GM19455 (cell line): ENCODE measurements around the gene TMBIM6.
"Not testable (repeated sequence)": the region's sequence is repeated elsewhere in the genome, so short reads cannot be mapped to it uniquely, and the experiment has no call there.

Experiments
- ATAC-seq: cut with Tn5 transposase; IDR thresholded peaks from one replicate; pipeline ENCODE4 v1.9.1; 2021; ENCODE audit not compliant: unreplicated experiment

Gene TMBIM6

GRCh38 chr12:49776413-49776812 is 35.1 kb downstream of the TMBIM6 start:
- ATAC-seq, result no peak

- no peak for ATAC-seq
Observed at GRCh38 chr12:49776858-49777257, 35.5 kb downstream of the TMBIM6 start.

GRCh38 chr12:49777341-49777740 is 36.0 kb downstream of the TMBIM6 start:
- ATAC-seq, result no peak

- ATAC-seq, result no peak
Observed at GRCh38 chr12:49777800-49778748, 36.7 kb downstream of the TMBIM6 start.

GRCh38 chr12:49779581-49779980 is 38.2 kb downstream of the TMBIM6 start:
- ATAC-seq, result no peak

- ATAC-seq, result not testable (repeated sequence)
Observed at GRCh38 chr12:49780914-49781313, 39.6 kb downstream of the TMBIM6 start.

- no peak for ATAC-seq
Observed at GRCh38 chr12:49783917-49784676, 42.7 kb downstream of the TMBIM6 start.

GRCh38 chr12:49784756-49785409 is 43.5 kb downstream of the TMBIM6 start:
- ATAC-seq, result no peak

- ATAC-seq, result no peak
Observed at GRCh38 chr12:49787672-49788071, 46.3 kb downstream of the TMBIM6 start.

- ATAC-seq, result no peak
Observed at GRCh38 chr12:49789992-49790391, 48.6 kb downstream of the TMBIM6 start.

- no peak for ATAC-seq
Observed at GRCh38 chr12:49790741-49791555, 49.6 kb downstream of the TMBIM6 start.

GRCh38 chr12:49791700-49792099 is 50.3 kb downstream of the TMBIM6 start:
- no peak for ATAC-seq

- ATAC-seq, result no peak
Observed at GRCh38 chr12:49792181-49792970, 51.0 kb downstream of the TMBIM6 start.

GRCh38 chr12:49792976-49793580 is 51.7 kb downstream of the TMBIM6 start:
- no peak for ATAC-seq

- no peak for ATAC-seq
Observed at GRCh38 chr12:49793620-49794019, 52.3 kb downstream of the TMBIM6 start.

GRCh38 chr12:49794021-49794420 is 52.7 kb downstream of the TMBIM6 start:
- ATAC-seq, result no peak

- ATAC-seq, result no peak
Observed at GRCh38 chr12:49794811-49795653, 53.7 kb downstream of the TMBIM6 start.

GRCh38 chr12:49795654-49796105 is 54.3 kb downstream of the TMBIM6 start:
- ATAC-seq, result no peak
